HFF-Myc (cell line): Measurements from ENCODE around the gene CDK5R2.

Source experiments
- DNase-seq: peaks from one replicate; pipeline ENCODE4 v3.0.0-alpha.2; 2011; ENCODE audit warnings: low read depth; ENCODE audit errors: extremely low read depth
- H3K4me3 ChIP-seq: replicated peaks from 2 replicates; pipeline ENCODE4 v1.5.1; 2011; ENCODE audit warnings: low read depth, mild to moderate bottlenecking, control low read depth, low read length
- CTCF ChIP-seq: IDR thresholded peaks from 2 replicates; pipeline ENCODE4 v1.5.1; 2012; ENCODE audit warnings: mild to moderate bottlenecking, low read depth, low read length, control low read depth; ENCODE audit errors: missing control alignments

The CDK5R2 gene

GRCh38 chr2:218995561-218995960, 36.1 kb downstream of the CDK5R2 start:
- no peak for DNase-seq
- no peak overlapping the region for H3K4me3 ChIP-seq
- no peak for TF ChIP-seq CTCF

GRCh38 chr2:218995972-218996711, 36.7 kb downstream of the CDK5R2 start:
- peak overlapping the region; percentile 24 for H3K4me3 ChIP-seq
- DNase-seq = peak; percentile 27
- TF ChIP-seq CTCF = peak; percentile 89

- DNase-seq = no peak
- H3K4me3 ChIP-seq = no peak overlapping the region
- no peak for TF ChIP-seq CTCF
These were observed 37.5 kb downstream of the CDK5R2 start for GRCh38 chr2:218996937-218997336.

DNA sequence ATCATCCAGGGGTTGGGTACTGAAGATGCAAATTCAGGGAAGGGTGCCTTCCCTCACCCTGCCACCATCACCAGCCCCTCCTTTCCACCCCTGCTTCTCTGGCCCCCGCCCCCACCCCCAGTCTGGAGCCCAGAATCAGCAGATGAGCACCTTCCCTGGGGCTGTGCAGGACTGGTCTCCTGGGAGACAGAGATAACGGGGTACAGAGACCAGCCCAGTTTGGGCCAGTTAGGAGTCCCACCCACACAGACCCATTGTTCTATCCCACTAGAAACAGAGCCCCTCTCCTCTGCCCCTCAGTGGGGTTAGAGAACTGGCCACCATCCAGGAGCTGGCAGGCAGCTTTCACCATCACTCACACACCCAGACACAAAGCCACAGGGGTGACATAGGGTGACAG, 38.3 kb downstream of the CDK5R2 start:
- no peak overlapping the region for H3K4me3 ChIP-seq
- DNase-seq = no peak
- TF ChIP-seq CTCF = no peak

DNA sequence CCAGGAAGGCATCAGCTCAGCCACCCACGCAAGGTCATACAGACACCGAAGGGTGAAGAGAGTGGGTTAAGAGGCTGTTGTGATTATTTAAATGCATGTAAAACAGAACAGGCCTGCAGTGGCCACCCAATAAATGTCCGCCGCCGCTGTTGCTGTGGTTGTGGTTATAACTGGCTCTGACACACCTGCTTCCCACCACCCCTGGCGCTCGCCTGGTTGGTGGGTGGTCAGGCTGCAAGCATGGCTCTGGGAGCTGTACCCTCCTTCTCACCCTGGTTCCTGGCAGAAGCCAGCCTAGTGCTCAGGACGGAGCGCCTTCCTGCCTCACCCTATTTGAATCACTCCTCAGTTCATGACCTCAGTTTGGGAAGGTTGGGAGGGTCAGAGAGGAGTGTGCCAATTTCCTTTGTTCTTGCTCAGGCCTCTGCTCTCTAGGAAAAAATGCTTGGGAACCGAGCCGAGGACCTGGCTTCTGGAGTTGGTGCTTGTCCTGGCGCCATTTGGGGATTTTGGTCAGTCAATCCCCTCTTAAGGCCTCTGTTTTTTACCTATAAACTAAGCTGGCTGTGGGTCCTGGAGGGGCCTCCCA, 39.0 kb downstream of the CDK5R2 start:
- H3K4me3 ChIP-seq = no peak overlapping the region
- no peak for TF ChIP-seq CTCF
- DNase-seq = no peak

DNA sequence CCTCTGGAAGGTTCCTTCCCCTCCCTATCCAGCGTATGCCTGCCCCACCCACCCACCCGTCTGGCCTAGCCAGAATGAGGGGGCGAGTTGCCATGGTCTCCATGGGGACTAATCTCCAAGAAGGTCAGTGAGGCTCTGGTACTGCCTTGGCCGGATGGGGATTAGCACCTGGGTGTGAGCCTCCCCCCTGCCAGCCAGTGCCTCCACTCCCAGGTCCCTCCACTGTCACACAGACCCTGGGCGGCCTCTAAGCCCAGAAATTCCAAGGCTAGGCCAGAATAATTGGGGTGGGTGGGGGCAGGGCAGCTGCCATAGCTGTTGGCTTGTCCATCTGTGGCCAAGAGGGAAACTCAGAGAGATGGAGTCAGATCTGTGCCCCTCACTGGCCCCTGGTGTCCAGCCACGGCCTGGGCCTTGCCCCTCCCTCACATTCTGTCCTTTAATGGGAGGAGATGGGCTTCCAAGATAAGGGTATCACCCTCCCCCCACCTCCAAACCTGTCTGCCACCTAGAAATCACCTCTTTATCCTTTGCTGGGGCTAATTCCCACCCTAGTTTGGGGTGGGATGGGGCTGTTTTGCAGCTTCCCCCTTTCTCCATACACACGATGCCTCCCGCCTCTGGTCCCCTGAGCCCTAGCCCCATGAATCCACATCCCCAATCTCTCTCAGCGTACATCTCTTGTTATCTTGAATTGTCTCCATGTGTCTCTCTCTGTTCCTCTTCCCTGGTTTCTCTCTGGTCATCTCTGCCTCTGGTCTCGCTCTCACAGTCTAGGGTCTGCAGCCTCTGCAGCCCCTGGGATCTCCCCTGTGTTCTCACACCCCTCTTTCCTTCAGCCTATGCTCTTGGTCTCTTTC, 39.8 kb downstream of the CDK5R2 start:
- DNase-seq = no peak
- H3K4me3 ChIP-seq = no peak overlapping the region
- no peak for TF ChIP-seq CTCF
